IPS-18a (cell line): ENCODE results near the gene NACAD.
"Not testable (repeated sequence)": the region's sequence is repeated elsewhere in the genome, so short reads cannot be mapped to it uniquely, and the experiment has no call there.

Source experiments
- H3K27ac ChIP-seq: one replicate; pipeline ENCODE4 v1.5.1; 2013; ENCODE audit warnings: low read length
- H3K27me3 ChIP-seq: one replicate; pipeline ENCODE4 v1.6.1; 2013; ENCODE audit warnings: mild to moderate bottlenecking, low read length; ENCODE audit not compliant: control insufficient read depth, insufficient read depth
- H3K36me3 ChIP-seq: one replicate; pipeline ENCODE4 v1.6.1; 2013; ENCODE audit warnings: low read depth, low read length; ENCODE audit not compliant: control insufficient read depth
- H3K4me1 ChIP-seq: one replicate; pipeline ENCODE4 v1.6.1; 2013; ENCODE audit warnings: low read depth, low read length; ENCODE audit not compliant: control insufficient read depth
- H3K4me3 ChIP-seq: one replicate; pipeline ENCODE4 v1.5.1; 2013; ENCODE audit warnings: low read length
- H3K9ac ChIP-seq: one replicate; pipeline ENCODE4 v1.6.1; 2013; ENCODE audit warnings: mild to moderate bottlenecking, low read length, moderate library complexity
- H3K9me3 ChIP-seq: one replicate; pipeline ENCODE4 v1.6.1; 2013; ENCODE audit warnings: low read depth, low read length; ENCODE audit not compliant: control insufficient read depth

Gene NACAD

GRCh38 chr7:45125193-45125904, 36.6 kb upstream of the NACAD start:
- Histone ChIP-seq H3K4me1 (peaks cover 13% of the 10 kb centered on the region), H3K36me3 (no peaks in the 10 kb centered on the region), H3K27me3 (no peaks in the 10 kb centered on the region), H3K9me3 (no peaks in the 10 kb centered on the region), H3K27ac (no peak overlapping the region), H3K9ac (no peak overlapping the region), H3K4me3 (no peak overlapping the region)

DNA sequence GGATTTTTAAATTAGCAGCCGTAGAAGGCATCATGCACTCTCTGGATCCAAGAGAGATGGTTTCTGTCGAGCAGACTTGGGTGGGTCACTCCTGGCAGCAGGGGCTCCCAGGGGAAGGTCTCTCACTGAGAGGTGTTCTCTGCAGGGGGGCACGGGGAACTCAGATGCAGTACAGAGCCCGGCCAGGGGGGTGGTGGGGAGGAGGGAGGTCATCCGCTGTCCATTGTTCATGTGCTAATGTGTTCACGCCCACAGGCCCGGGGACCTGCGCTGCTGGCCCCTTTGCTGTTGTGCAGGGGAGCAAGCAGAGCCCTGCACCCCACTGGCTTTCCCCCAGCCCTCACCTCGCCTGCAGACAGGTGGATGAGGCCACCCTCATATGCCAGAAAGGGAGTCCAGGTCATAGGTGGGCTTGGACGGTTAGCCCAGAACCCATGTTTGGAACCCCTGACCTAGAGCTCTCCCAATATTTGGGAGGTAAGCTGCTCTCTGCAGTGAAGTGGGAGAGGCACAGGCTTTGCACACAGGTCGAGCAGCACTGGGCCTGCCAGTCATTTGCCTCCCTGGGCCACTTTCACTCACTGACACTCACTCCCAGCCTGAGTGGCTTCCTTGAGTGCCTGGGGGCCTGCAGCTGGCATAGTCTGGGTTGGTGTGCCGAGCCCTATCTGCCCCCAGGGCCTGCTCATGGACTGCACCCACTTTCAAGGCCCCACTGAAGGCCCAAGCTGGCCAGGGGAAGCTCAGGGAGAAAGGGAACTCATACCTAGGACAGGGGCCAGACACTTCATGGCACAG, 35.3 kb upstream of the NACAD start:
- H3K4me3 ChIP-seq: no peak overlapping the region
- H3K36me3 ChIP-seq: no peaks in the 10 kb centered on the region
- no peak overlapping the region for H3K9ac ChIP-seq
- H3K27me3 ChIP-seq: no peaks in the 10 kb centered on the region
- H3K9me3 ChIP-seq: no peaks in the 10 kb centered on the region
- H3K27ac ChIP-seq: no peak overlapping the region
- peaks cover 13% of the 10 kb centered on the region for H3K4me1 ChIP-seq

DNA sequence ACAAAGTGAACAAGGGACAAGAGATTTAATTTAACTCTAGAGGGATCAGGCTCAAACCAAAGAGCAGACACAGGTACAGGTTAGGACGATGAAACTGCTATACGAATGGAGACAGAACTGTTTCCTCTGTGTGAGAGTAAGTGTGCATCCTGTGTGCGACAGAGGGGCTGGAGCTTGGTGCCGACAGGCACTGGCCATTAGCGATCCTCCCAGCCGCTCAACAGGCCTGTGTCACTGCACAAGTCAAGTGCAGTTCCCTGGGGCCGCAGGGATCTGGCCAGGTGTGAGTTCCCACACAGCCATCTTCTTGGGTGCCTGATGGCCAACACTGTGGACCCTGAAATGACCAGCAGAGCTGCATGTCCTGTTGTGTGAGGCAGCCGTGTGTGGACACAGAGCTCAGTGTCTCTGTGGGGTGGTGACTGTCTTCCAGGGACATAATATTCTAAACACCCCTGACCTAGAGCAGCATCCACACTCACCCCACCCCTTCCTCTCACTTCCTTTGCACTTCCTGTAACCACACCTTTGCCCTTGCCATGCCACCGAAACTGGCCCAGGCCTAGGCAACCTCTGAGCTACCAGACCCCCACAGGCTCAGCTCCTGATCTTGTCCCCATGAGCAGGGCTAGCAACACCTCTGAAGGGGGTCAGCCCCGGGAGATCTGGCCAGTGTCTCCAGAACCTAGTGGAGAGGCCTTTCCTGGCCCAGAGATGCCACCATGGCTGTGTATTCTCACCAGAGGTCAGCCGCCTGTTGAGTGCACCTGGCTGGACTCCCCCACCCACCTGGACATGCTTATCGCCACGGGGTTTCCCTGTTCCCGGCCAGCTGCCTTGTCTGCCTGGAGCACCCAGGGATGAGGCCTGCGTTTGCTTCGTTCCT, 34.4 kb upstream of the NACAD start:
- H3K9me3 ChIP-seq: no peaks in the 10 kb centered on the region
- peaks cover 13% of the 10 kb centered on the region for H3K4me1 ChIP-seq
- H3K9ac ChIP-seq: no peak overlapping the region
- no peaks in the 10 kb centered on the region for H3K27me3 ChIP-seq
- H3K27ac ChIP-seq: no peak overlapping the region
- no peaks in the 10 kb centered on the region for H3K36me3 ChIP-seq
- H3K4me3 ChIP-seq: no peak overlapping the region

DNA sequence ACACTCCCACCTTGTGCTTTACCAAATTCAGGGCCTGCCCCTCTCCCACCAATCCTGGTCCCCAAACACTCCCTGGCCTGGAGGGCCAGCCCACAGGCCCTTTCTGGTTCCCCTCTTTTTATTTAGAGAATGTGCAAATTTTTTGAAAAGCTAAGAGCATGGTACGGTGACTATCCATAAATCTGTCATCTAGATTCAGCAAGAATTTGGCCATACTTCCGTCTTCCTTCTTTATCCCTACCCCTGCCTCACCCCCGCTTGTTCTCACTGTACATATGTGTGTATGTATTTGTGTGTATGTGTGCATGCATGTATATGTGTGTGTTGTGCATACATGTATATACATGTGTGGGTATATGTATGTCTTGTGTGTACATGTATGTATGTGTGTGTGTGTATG, 30.8 kb upstream of the NACAD start:
- Histone ChIP-seq H3K27me3 (peaks cover 14% of the 10 kb centered on the region), H3K27ac (no peak overlapping the region), H3K36me3 (no peaks in the 10 kb centered on the region), H3K9me3 (no peaks in the 10 kb centered on the region), H3K4me1 (peaks cover 13% of the 10 kb centered on the region), H3K9ac (no peak overlapping the region), H3K4me3 (no peak overlapping the region)

DNA sequence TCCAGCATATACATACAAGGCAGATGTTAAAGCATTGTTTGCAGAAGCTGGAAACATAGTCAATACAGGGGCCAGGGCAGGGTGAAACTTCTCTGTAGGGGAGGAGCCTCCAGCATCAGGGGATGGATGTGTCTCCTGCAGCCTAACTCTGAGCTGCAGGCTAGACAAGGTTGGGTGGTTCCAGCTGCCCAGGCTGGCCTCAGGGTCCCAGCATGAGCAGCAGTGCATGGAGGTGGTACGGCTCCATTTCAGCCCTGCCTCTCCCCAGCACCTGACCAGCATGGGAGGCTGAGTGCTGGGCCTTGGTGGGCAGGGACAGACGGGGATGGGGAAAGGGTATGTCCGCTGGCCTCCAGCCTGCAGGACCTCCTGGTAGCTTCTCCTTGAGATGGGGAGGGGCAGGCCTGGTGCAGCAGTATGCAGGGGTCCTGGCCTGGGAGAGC, 30.1 kb upstream of the NACAD start:
- Histone ChIP-seq H3K9ac (no peak overlapping the region), H3K36me3 (no peaks in the 10 kb centered on the region), H3K4me3 (no peak overlapping the region), H3K4me1 (peaks cover 8% of the 10 kb centered on the region), H3K27me3 (peaks cover 17% of the 10 kb centered on the region), H3K9me3 (no peaks in the 10 kb centered on the region), H3K27ac (no peak overlapping the region)

DNA sequence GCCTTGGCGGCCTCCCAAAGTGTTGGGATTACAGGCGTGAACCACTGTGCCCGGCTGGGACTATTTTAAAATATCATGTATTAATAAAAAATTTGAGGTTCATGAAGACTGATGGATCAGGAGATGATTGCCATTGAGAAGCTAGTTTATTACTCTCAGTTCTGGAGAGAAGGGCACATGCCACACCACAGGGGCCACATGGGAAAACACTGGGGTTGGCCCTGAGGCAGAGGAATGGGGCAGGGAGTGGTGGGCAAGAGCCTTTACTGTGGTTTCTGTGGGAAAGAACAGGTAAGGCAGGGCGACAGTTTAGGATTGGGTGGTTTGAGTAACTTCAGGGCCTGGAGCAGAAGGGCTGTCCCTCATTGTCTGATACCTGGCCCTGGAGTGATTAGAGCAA, 29.5 kb upstream of the NACAD start:
- no peaks in the 10 kb centered on the region for H3K9me3 ChIP-seq
- H3K36me3 ChIP-seq: no peaks in the 10 kb centered on the region
- no peak overlapping the region for H3K27ac ChIP-seq
- H3K4me1 ChIP-seq: peaks cover 2% of the 10 kb centered on the region
- peaks cover 18% of the 10 kb centered on the region for H3K27me3 ChIP-seq
- H3K9ac ChIP-seq: no peak overlapping the region
- H3K4me3 ChIP-seq: no peak overlapping the region

- Histone ChIP-seq H3K9ac (no peak overlapping the region), H3K4me3 (no peak overlapping the region), H3K27ac (no peak overlapping the region), H3K27me3 (peaks cover 18% of the 10 kb centered on the region), H3K9me3 (no peaks in the 10 kb centered on the region), H3K4me1 (no peaks in the 10 kb centered on the region), H3K36me3 (no peaks in the 10 kb centered on the region)
Observed at GRCh38 chr7:45117582-45117981, 28.8 kb upstream of the NACAD start.

DNA sequence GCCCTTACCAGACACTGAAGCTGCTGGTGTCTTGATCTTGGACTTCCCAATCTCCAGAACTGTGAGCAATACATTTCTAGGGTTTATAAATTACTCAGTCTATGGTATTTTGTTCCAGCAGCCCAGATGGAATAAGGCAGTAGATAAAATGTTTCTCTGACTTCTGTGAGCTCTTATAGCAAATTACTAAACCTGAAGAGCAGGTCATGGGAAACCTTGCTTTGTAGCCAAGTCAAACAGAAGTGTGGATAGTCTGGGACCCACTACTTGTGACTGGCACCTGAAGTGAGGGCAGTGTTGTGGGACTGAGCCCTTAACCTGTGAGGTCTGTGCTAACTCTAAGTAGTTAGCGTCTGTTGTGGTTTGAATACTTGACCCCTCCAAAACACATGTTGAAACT, 27.3 kb upstream of the NACAD start:
- H3K9ac ChIP-seq: no peak overlapping the region
- H3K36me3 ChIP-seq: no peaks in the 10 kb centered on the region
- H3K4me1 ChIP-seq: no peaks in the 10 kb centered on the region
- no peaks in the 10 kb centered on the region for H3K9me3 ChIP-seq
- peaks cover 18% of the 10 kb centered on the region for H3K27me3 ChIP-seq
- no peak overlapping the region for H3K4me3 ChIP-seq
- no peak overlapping the region for H3K27ac ChIP-seq

GRCh38 chr7:45114926-45115325, 26.2 kb upstream of the NACAD start:
- H3K9me3 ChIP-seq: no peaks in the 10 kb centered on the region
- no peak overlapping the region for H3K4me3 ChIP-seq
- H3K4me1 ChIP-seq: no peaks in the 10 kb centered on the region
- H3K36me3 ChIP-seq: no peaks in the 10 kb centered on the region
- no peak overlapping the region for H3K9ac ChIP-seq
- no peak overlapping the region for H3K27ac ChIP-seq
- peaks cover 18% of the 10 kb centered on the region for H3K27me3 ChIP-seq

DNA sequence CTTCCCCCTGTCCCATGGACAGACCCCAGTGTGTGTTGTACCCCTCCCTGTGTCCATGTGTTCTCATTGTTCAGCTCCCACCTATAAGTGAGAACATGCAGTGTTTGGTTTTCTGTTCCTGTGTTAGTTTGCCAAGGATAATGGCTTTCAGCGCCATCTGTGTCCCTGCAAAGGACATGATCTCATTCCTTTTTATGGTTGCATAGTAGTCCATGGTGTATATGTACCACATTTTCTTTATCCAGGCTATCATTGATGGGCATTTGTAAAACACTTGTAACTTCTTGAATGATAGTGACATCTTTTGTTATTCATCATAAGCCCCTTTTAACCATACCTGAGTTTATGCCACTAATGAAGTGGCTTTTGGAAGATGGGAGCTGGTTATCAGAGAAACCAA, 25.5 kb upstream of the NACAD start:
- not testable (repeated sequence) for H3K4me1 ChIP-seq, H3K9me3 ChIP-seq, H3K27ac ChIP-seq, H3K9ac ChIP-seq, H3K36me3 ChIP-seq, H3K4me3 ChIP-seq
- H3K27me3 ChIP-seq: peaks cover 18% of the 10 kb centered on the region

- Histone ChIP-seq H3K9ac (peak overlapping the region; percentile 91), H3K36me3 (peaks cover 16% of the 10 kb centered on the region), H3K27ac (no peak overlapping the region), H3K4me1 (no peaks in the 10 kb centered on the region), H3K27me3 (peaks cover 18% of the 10 kb centered on the region), H3K9me3 (no peaks in the 10 kb centered on the region), H3K4me3 (peak overlapping the region; percentile 85)
Observed at GRCh38 chr7:45112648-45113047, 23.9 kb upstream of the NACAD start.
